Gastroesophageal sphincter (tissue), 4 donors: ENCODE measurements around the gene RPL29. TPM values are rescaled to one million over a fixed set of nuclear protein-coding genes. Genes with fewer than 3 reads are reported as not detected.
"Not testable (repeated sequence)": the region's sequence is repeated elsewhere in the genome, so short reads cannot be mapped to it uniquely, and the experiment has no call there.

Experiments used
- ATAC-seq: fragments of 150-250 bp; one replicate; pipeline ENCODE4 v1.9.1; 2016; ENCODE audit warnings: mild to moderate bottlenecking, moderate library complexity
- H3K27ac ChIP-seq, 4 donors: fragments of 200-600 bp; sonication (generic) in 3 of 4; 1 replicate in 3 of 4; 2 replicates in 1 of 4; pipeline ENCODE4 v1.5.1; 2016 to 2019
- H3K27me3 ChIP-seq: fragments of 200-600 bp; sonication (generic); one replicate; pipeline ENCODE4 v1.5.1; 2019
- H3K36me3 ChIP-seq, 2 donors: fragments of 200-600 bp; sonication (generic); one replicate each; pipeline ENCODE4 v1.5.1; 2019; ENCODE audit warnings: control low read depth in 1 of 2
- H3K4me1 ChIP-seq, 3 donors: fragments of 200-600 bp; sonication (generic); 1 replicate in 2 of 3; 2 replicates in 1 of 3; pipeline ENCODE4 v1.5.1; 2016 to 2019; ENCODE audit warnings: control low read depth in 2 of 3
- H3K4me3 ChIP-seq, 2 donors: fragments of 200-600 bp; sonication (generic); one replicate each; pipeline ENCODE4 v1.5.1; 2019; ENCODE audit warnings: mild to moderate bottlenecking in 1 of 2, moderate library complexity in 1 of 2
- H3K9me3 ChIP-seq, 3 donors: fragments of 200-600 bp; sonication (generic); one replicate each; pipeline ENCODE4 v1.5.1; 2017 to 2019; ENCODE audit warnings: control low read depth in 2 of 3
- EP300 ChIP-seq: sonication (generic); formaldehyde crosslinking; IDR thresholded peaks from one replicate; pipeline ENCODE4 v1.6.1; 2017; ENCODE audit warnings: antibody characterized with exemption, mild to moderate bottlenecking
- POLR2A ChIP-seq, 2 donors: fragments of 450-650 bp; IDR thresholded peaks; one replicate each; pipeline ENCODE4 v1.6.1; 2017; ENCODE audit warnings: antibody characterized with exemption in 2 of 2, mild to moderate bottlenecking in 2 of 2, moderate library complexity in 1 of 2
- POLR2AphosphoS5 ChIP-seq: sonication (generic); formaldehyde crosslinking; IDR thresholded peaks from one replicate; pipeline ENCODE4 v1.6.1; 2017; ENCODE audit warnings: antibody characterized with exemption
- WGBS, 2 donors: methylation state at CpG; one replicate each; pipeline ENCODE4 v1.1.5; 2018; ENCODE audit warnings: low coverage in 1 of 2; 5-methylcytosine and 5-hydroxymethylcytosine counted together
- total RNA-seq, 4 donors: library from RNA; depleted of rRNA; stranded (reverse); fragments of >200 nt; gene quantifications; one replicate each; pipeline ENCODE4 v1.1.0, GENCODE V29; 2016
- TF ChIP-seq, protein P1 (sequence below), 4 experiments: fragments of 200-600 bp in 2 of 4; fragments of 450-650 bp in 2 of 4; sonication (generic) in 1 of 4; IDR thresholded peaks; one replicate each; pipeline ENCODE4 v1.5.1; 2017 to 2019; ENCODE audit warnings: antibody characterized with exemption in 4 of 4, mild to moderate bottlenecking in 2 of 4, moderate library complexity in 2 of 4

The RPL29 gene
- total RNA-seq, result 1,000 to 10,000 TPM in 3 of 4 donors, 100 to 1,000 TPM in 1; 775 to 1,945 (median 1,298) TPM

DNA sequence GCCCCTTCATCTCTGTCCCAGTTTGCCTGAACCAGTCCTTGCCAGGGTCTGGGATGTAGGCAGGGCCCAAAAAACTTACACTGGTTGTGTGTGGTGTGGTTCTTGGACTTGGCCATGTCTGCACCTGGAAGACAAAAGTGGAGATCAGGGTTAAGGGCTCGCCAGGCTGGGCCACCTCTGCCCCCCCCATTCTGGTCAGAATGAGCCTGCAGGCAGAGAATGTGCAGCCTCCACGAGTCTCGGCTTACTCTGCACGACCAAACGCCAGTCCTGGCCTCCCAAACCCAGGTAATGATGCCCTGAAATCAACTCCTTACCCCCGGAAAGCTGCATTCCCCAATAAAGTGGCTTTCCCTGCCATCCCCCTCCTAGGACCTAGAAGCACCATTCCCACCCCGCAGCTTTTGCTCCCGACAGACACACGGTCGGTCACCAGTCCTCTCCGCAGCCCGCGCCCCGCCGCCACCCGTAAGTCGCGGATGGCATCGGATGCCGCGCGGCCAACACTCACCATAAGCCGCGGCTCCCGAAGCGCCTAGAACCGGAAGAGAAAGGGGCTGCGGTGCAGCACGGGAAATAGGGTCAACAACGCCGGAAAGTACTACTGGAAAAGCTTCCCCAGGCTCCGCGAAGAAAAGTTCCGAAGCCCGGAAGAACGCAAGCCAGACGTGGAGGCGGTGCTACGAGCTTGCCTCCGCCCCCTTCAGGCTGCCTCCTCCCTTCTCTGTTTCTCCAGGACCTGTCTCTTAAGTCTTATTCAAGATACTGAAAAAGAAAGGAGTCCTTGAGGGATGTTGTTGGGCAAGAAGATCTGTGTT, at the start of gene RPL29:
TSS of gene RPL29 (minus strand) at position 550 of the 818 bp plus-strand sequence. CDS start at position 116, 434 bp downstream.
- Histone ChIP-seq H3K36me3 (peaks cover 0 to 41% of the 10 kb centered on the region in 2 donors), H3K9me3 (no peaks in the 10 kb centered on the region), H3K27me3 (peaks cover 28% of the 10 kb centered on the region), H3K4me1 (peaks cover 0 to 40% (median 12%) of the 10 kb centered on the region in 3 donors), H3K4me3 (peak within 1 kb of the TSS; percentile 56 to 83), H3K27ac (peak within 1 kb of the TSS; percentile 52 to 92 (median 90))
- peak; percentile 98 for ATAC-seq
- TF ChIP-seq POLR2AphosphoS5 (peak; percentile 86), EP300 (no peak), POLR2A (IDR thresholded peaks at IDR 0.05) (peak; percentile 39 to 44)
- TF ChIP-seq, protein P1, sequence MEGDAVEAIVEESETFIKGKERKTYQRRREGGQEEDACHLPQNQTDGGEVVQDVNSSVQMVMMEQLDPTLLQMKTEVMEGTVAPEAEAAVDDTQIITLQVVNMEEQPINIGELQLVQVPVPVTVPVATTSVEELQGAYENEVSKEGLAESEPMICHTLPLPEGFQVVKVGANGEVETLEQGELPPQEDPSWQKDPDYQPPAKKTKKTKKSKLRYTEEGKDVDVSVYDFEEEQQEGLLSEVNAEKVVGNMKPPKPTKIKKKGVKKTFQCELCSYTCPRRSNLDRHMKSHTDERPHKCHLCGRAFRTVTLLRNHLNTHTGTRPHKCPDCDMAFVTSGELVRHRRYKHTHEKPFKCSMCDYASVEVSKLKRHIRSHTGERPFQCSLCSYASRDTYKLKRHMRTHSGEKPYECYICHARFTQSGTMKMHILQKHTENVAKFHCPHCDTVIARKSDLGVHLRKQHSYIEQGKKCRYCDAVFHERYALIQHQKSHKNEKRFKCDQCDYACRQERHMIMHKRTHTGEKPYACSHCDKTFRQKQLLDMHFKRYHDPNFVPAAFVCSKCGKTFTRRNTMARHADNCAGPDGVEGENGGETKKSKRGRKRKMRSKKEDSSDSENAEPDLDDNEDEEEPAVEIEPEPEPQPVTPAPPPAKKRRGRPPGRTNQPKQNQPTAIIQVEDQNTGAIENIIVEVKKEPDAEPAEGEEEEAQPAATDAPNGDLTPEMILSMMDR (IDR thresholded peaks at IDR 0.05), result peak in 1 of 4 experiments; percentile 69
- WGBS, 2 donors, result 0% methylated on average over 9 to 19 of the region's 40 CpGs

DNA sequence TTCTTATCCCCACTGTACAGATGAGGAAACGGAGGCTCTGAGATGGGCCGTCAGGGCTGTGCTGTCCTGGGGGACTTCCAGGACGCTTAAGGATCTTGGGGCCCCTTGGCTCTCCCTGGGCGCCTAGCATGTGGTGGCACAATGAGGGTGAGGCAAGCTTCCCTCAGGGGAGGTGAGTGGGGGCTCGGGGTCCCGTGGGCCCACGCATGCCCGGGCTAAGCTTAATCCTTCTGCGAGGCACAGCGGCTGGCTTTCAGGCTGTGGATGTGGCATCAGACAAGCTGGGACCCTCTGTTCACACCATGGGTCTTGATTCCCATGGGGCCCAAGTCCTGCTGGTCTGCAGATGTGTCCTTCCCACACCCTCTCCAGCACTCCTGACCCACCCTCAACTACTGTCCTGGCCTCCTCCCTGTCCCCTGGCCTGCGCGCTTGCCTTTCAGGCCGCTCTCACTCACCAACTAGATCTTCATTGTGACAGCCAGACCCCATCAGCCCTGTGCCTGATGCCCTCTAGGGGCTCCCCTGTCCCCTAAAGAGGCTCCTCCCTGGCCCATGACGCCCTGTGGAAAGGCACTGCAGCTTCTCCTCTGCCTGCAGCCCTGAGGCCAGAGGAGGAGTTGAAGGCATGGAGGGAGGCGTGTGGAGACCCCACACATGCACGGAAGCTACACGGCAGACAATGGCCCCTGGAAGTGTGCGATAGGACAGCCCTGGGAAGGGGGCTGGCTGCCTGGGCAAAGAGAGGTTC, 49.3 kb upstream of the RPL29 start:
- TF ChIP-seq POLR2A (IDR thresholded peaks at IDR 0.05) (no peak), EP300 (no peak), POLR2AphosphoS5 (no peak)
- TF ChIP-seq, protein P1 (IDR thresholded peaks at IDR 0.05), result no peak
- Histone ChIP-seq H3K9me3 (no peaks in the 10 kb centered on the region), H3K36me3 (peaks cover 0 to 20% of the 10 kb centered on the region in 2 donors), H3K4me3 (no peak overlapping the region), H3K27ac (no peak overlapping the region), H3K27me3 (no peaks in the 10 kb centered on the region), H3K4me1 (peaks cover 0 to 64% (median 14%) of the 10 kb centered on the region in 3 donors)
- 92% methylated on average over 9 of the region's 18 CpGs; no CpG with 5 or more reads in 1 of the 2 donors for WGBS, 2 donors
- ATAC-seq, result no peak

DNA sequence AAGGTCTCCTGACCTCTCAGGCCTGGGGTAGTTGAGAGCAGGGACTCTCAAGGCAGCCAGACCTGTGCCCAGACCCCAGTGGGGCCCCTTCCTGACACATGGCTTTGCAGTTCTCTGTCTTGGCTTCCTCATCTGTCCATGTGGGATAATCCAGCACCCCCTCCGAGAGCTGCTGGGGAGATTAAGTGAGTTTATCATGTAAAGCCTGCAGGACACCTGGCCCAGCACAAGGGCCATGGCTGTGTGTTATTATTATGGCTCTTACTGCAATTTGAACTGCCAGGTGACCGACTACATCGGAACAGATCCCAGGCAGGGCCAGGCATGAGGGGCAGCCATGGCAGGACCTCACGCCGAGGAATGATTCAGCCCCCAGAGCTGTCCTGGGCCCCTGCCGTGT, 48.1 kb upstream of the RPL29 start:
- H3K27ac ChIP-seq, result peak overlapping the region in 1 of 4 donors; percentile 48
- no peaks in the 10 kb centered on the region for H3K9me3 ChIP-seq
- H3K27me3 ChIP-seq, result no peaks in the 10 kb centered on the region
- peaks cover 0 to 7% of the 10 kb centered on the region in 2 donors for H3K36me3 ChIP-seq
- peaks cover 0 to 53% (median 14%) of the 10 kb centered on the region in 3 donors for H3K4me1 ChIP-seq
- TF ChIP-seq POLR2AphosphoS5 (no peak), POLR2A (IDR thresholded peaks at IDR 0.05) (no peak), EP300 (no peak)
- TF ChIP-seq, protein P1 (IDR thresholded peaks at IDR 0.05), result no peak
- 73% methylated on average over 3 of the region's 6 CpGs; no CpG with 5 or more reads in 1 of the 2 donors for whole genome bisulfite sequencing, 2 donors
- no peak overlapping the region for H3K4me3 ChIP-seq
- no peak for ATAC-seq

DNA sequence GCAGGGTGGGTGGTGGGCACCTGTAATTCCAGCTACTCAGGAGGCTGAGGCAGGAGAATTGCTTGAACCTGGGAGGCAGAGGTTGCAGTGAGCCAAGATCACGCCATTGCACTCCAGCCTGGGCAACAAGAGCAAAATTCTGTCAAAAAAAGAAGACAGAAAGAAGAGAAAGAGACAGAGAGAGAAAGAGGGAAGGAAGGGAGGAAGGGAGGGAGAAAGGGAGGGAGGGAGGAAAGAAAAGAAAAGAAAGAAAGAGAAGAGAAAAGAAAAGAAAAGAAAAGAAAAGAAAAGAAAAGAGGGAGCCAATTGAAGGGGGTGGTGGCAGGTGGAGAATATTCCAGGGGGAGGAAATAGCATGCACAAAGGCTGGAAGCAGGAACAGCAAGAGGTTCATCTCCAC, 47.3 kb upstream of the RPL29 start:
- H3K4me1 ChIP-seq, result peaks cover 0 to 46% (median 14%) of the 10 kb centered on the region in 3 donors
- H3K4me3 ChIP-seq, H3K27ac ChIP-seq, H3K27me3 ChIP-seq, ATAC-seq, H3K9me3 ChIP-seq, H3K36me3 ChIP-seq: not testable (repeated sequence)
- WGBS, 2 donors, result 100% methylated on average over 1 of the region's 1 CpG

DNA sequence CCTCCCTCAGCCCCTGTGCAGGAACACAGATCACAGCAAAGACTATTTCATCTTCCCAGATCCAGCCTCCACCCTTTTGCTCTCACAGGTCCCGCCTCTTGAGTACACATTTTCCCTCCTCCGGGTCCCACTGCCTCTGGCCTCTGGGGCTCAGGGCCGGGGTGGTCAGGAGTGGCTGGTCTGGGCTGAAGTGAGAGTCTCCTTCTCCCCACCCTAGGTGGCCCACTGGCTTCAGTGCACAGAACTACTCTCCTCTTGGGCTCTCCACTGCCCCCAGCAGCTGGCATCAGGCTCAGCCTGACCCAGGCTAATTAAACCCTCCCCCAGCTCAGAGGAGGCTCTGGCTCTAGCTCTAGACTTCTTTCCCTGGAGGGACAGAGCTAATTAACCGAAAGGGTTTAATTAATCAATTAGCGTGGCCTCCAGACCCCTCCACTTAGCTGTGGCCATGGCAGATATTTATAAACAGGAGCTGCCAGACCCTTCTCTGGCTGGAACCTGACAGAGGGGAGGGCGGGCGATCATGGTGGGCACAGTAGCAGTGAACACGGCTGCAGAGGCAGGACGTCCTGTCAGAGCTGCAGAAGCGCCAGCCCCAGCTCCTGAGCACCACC, 45.5 kb upstream of the RPL29 start:
- Histone ChIP-seq H3K27me3 (no peaks in the 10 kb centered on the region), H3K27ac (peak overlapping the region in 2 of 4 donors; percentile 14 to 57), H3K4me3 (no peak overlapping the region), H3K9me3 (no peaks in the 10 kb centered on the region), H3K36me3 (no peaks in the 10 kb centered on the region), H3K4me1 (peaks cover 0 to 27% (median 3%) of the 10 kb centered on the region in 3 donors)
- TF ChIP-seq, protein P1 (IDR thresholded peaks at IDR 0.05), result no peak
- TF ChIP-seq POLR2A (IDR thresholded peaks at IDR 0.05) (no peak), POLR2AphosphoS5 (no peak), EP300 (no peak)
- WGBS, 2 donors, result 83% methylated on average over 2 of the region's 10 CpGs; no CpG with 5 or more reads in 1 of the 2 donors
- no peak for ATAC-seq
